Smooth muscle cell (in vitro differentiated cells): ENCODE data around the gene EFNA4. TPM values are rescaled to one million over a fixed set of nuclear protein-coding genes. Genes with fewer than 3 reads are reported as not detected.
A peak's percentile ranks its signal among the peaks of the same experiment; 100 is the strongest.

Experiments used
- DNase-seq: peaks from one replicate; lab custom pipeline; 2025; ENCODE audit not compliant: unreplicated experiment; lab: John Stamatoyannopoulos, UW
- H2AFZ ChIP-seq: fragments of 200-600 bp; sonication (generic); 2 replicates; pipeline ENCODE4 v1.6.0; 2016; ENCODE audit warnings: antibody characterized with exemption, low read depth, mild to moderate bottlenecking
- H3F3A ChIP-seq: fragments of 200-600 bp; sonication (generic); 2 replicates; pipeline ENCODE4 v1.6.0; 2017; ENCODE audit warnings: antibody characterized with exemption, low read depth
- H3K27ac ChIP-seq: fragments of 200-600 bp; sonication (generic); 2 replicates; pipeline ENCODE4 v1.5.1; 2016; ENCODE audit warnings: low read depth, mild to moderate bottlenecking
- H3K27me3 ChIP-seq: fragments of 200-600 bp; sonication (generic); 2 replicates; pipeline ENCODE4 v1.6.1; 2016; ENCODE audit warnings: low read depth, mild to moderate bottlenecking
- H3K36me3 ChIP-seq: fragments of 200-600 bp; sonication (generic); 2 replicates; pipeline ENCODE4 v1.5.1; 2016; ENCODE audit warnings: low read depth
- H3K4me1 ChIP-seq: fragments of 200-600 bp; sonication (generic); 2 replicates; pipeline ENCODE4 v1.5.1; 2016; ENCODE audit warnings: low read depth
- H3K4me2 ChIP-seq: fragments of 200-600 bp; sonication (generic); 2 replicates; pipeline ENCODE4 v1.6.0; 2016; ENCODE audit warnings: mild to moderate bottlenecking
- H3K4me3 ChIP-seq: fragments of 200-600 bp; sonication (generic); 2 replicates; pipeline ENCODE4 v1.5.1; 2016; ENCODE audit warnings: mild to moderate bottlenecking
- H3K79me2 ChIP-seq: fragments of 200-600 bp; sonication (generic); 2 replicates; pipeline ENCODE4 v1.6.0; 2016; ENCODE audit warnings: low read depth, mild to moderate bottlenecking
- H3K9ac ChIP-seq: fragments of 200-600 bp; sonication (generic); 2 replicates; pipeline ENCODE4 v1.6.0; 2016; ENCODE audit warnings: low read depth
- H3K9me3 ChIP-seq: fragments of 200-600 bp; sonication (generic); replicated peaks from 2 replicates; pipeline ENCODE4 v1.5.1; 2016; ENCODE audit warnings: low read depth
- H4K20me1 ChIP-seq: fragments of 200-600 bp; sonication (generic); 2 replicates; pipeline ENCODE4 v1.6.0; 2016; ENCODE audit warnings: low read depth
- WGBS: methylation state at CpG from one replicate; pipeline ENCODE4 v1.1.7; 2016; ENCODE audit warnings: low lambda C conversion rate; 5-methylcytosine and 5-hydroxymethylcytosine counted together
- polyA plus RNA-seq: library from polyadenylated mRNA; unstranded; fragments of >200 nt; fragmentation: Nextera tagmentation; extraction: Ambion mirVana; gene quantifications from 2 replicates; pipeline ENCODE4 v1.2.1, GENCODE V29; 2016
- total RNA-seq: library from RNA; depleted of rRNA; stranded (reverse); fragments of >200 nt; gene quantifications from 2 replicates; pipeline ENCODE4 v1.2.3, GENCODE V29; 2014
- TF ChIP-seq, protein P1 (sequence below): fragments of 200-600 bp; sonication (generic); IDR thresholded peaks from 2 replicates; pipeline ENCODE4 v1.5.1; 2017; ENCODE audit warnings: borderline replicate concordance, mild to moderate bottlenecking, antibody characterized with exemption; ENCODE audit not compliant: insufficient read depth, poor library complexity, severe bottlenecking

The EFNA4 gene
- total and polyA plus RNA-seq, 2 experiments from 2014 or later, result 18.1 to 27.6 TPM

DNA sequence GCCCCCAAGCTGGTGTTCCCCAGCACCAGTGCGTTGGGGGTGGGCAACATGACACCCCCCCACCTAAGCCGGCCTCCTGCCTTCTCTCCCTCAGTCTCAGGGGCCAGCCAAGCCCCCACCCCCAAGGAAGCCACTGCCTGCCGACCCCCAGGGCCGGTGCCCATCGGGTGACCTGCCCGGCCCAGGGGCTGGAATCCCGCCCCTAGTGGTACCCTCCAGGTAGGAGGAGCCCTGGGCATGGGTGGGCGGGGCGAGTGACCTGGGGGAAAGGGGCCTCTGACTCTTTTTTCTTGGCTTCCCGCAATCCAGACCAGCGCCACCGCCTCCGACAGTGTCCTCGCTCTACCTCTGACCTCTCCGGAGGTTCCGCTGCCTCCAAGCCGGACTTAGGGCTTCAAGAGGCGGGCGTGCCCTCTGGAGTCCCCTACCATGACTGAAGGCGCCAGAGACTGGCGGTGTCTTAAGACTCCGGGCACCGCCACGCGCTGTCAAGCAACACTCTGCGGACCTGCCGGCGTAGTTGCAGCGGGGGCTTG lies 1.3 kb upstream of the EFNA4 start:
- H3K4me2 ChIP-seq, result peak overlapping the region; percentile 99
- no peaks in the 10 kb centered on the region for H3K36me3 ChIP-seq
- WGBS, result 2% methylated on average over 22 of the region's 29 CpGs

DNA sequence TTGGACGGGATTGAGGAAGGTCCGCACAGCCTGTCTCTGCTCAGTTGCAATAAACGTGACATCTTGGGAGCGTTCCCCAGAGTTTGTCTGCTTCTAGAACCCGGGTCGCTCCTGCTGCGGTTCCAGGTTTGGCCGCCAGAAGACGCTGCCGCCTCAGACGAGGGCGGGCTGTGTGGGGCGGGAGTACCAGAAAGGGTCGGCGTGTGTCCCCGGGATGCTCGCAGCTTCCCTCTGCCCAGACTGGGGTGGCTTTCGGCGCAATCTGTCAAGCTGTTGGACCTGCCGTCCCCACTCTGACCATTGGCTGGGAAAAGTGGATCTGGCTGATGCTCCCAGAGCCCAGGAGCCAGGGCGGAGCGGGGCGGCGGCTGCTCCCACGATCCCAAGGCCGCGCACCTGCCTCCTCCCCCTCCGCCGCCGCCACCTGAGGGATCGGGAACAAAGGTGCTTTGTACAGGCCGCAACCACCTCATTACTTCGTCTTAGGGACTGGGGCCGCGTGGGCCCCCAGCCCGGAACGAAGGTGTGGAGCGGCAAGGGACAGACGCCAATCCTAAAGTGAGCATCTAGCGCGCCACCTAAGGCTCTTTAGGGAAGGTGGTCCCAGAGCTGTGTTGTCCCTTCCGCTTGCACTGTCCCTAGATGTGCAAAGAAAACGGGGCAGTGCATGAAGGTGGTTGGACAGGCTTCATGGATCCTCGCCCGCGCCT lies 683 bp upstream of the EFNA4 start:
- no peaks in the 10 kb centered on the region for H3K36me3 ChIP-seq
- no peak overlapping the region for H3K9ac ChIP-seq
- TF ChIP-seq, protein P1, sequence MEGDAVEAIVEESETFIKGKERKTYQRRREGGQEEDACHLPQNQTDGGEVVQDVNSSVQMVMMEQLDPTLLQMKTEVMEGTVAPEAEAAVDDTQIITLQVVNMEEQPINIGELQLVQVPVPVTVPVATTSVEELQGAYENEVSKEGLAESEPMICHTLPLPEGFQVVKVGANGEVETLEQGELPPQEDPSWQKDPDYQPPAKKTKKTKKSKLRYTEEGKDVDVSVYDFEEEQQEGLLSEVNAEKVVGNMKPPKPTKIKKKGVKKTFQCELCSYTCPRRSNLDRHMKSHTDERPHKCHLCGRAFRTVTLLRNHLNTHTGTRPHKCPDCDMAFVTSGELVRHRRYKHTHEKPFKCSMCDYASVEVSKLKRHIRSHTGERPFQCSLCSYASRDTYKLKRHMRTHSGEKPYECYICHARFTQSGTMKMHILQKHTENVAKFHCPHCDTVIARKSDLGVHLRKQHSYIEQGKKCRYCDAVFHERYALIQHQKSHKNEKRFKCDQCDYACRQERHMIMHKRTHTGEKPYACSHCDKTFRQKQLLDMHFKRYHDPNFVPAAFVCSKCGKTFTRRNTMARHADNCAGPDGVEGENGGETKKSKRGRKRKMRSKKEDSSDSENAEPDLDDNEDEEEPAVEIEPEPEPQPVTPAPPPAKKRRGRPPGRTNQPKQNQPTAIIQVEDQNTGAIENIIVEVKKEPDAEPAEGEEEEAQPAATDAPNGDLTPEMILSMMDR, result peak; percentile 69
- H3K27ac ChIP-seq, result no peak overlapping the region
- H3K27me3 ChIP-seq, result no peaks in the 10 kb centered on the region
- WGBS, result 3% methylated on average over 43 of the region's 46 CpGs
- peaks cover 21% of the 10 kb centered on the region for H3K4me1 ChIP-seq
- peak; percentile 47 for DNase-seq
- H3F3A ChIP-seq, result no peaks in the 10 kb centered on the region
- H4K20me1 ChIP-seq, result peaks cover 28% of the 10 kb centered on the region
- H3K9me3 ChIP-seq, result no peaks in the 10 kb centered on the region
- peak overlapping the region; percentile 86 for H2AFZ ChIP-seq
- H3K4me3 ChIP-seq, result peak overlapping the region; percentile 99
- peak overlapping the region; percentile 99 for H3K4me2 ChIP-seq
- peaks cover 12% of the 10 kb centered on the region for H3K79me2 ChIP-seq

More for the DNA sequence above, 1.3 kb upstream of the EFNA4 start:
- Histone ChIP-seq H3K4me1 (peaks cover 21% of the 10 kb centered on the region), H3K9ac (no peak overlapping the region), H3K4me3 (peak overlapping the region; percentile 99), H4K20me1 (peaks cover 28% of the 10 kb centered on the region), H3K27ac (no peak overlapping the region), H3K9me3 (no peaks in the 10 kb centered on the region), H3K27me3 (no peaks in the 10 kb centered on the region), H2AFZ (peak overlapping the region; percentile 86), H3K79me2 (peaks cover 12% of the 10 kb centered on the region), H3F3A (no peaks in the 10 kb centered on the region)
- DNase-seq, result no peak
- TF ChIP-seq, protein P1, result peak; percentile 10

DNA sequence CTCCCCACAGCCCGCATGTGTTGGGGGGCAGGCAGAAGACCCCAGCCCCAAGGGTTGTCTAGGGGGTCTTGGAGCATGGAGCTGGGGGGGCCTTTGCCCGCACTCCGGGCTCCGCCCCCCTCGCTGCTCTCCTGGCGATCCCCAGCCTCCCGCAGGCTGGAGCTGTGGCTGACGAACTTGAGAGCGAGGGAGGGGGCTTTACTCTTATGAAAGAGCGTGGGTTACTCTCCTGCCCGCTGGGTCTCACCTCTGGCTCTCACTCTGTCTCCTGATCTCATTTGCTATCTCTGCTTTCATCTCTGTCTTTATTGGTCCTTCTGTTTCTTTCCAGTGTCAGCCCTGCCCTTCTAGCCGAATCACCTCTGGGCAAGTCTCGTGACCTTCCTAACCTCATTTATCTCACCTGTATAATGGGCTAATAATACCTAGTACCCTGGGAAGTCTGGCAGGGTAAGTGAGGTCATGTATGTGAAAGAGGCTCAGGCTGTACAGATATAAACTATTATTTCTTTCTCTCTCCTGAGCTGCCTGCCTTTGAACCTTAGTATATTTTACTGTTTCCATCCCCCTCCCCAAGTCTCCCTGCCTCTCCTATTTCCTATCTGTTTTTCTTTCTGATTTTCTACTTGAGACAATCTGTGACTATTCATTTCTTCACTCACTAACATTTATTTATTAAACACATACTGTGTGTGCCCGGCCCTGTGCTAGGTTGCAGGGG lies 731 bp downstream of the EFNA4 start:
- no peaks in the 10 kb centered on the region for H3K27me3 ChIP-seq
- peaks cover 35% of the 10 kb centered on the region for H4K20me1 ChIP-seq
- DNase-seq, result no peak
- no peaks in the 10 kb centered on the region for H3K36me3 ChIP-seq
- H3K4me3 ChIP-seq, result peak overlapping the region; percentile 99
- peak overlapping the region; percentile 99 for H3K4me2 ChIP-seq
- peak overlapping the region; percentile 86 for H2AFZ ChIP-seq
- no peaks in the 10 kb centered on the region for H3F3A ChIP-seq
- peak overlapping the region; percentile 90 for H3K9ac ChIP-seq
- no peak overlapping the region for H3K27ac ChIP-seq
- H3K79me2 ChIP-seq, result peaks cover 12% of the 10 kb centered on the region
- WGBS, result 9% methylated on average over 10 of the region's 14 CpGs
- TF ChIP-seq, protein P1, result no peak
- H3K9me3 ChIP-seq, result no peaks in the 10 kb centered on the region
- peaks cover 21% of the 10 kb centered on the region for H3K4me1 ChIP-seq
